GM21576 (cell line): ENCODE results near the gene DLST.
A peak's percentile ranks its signal among the peaks of the same experiment; 100 is the strongest.

Source experiments
- ATAC-seq: cut with Tn5 transposase; IDR thresholded peaks from one replicate; pipeline ENCODE4 v1.9.1; 2021; ENCODE audit warnings: mild to moderate bottlenecking, moderate library complexity; ENCODE audit not compliant: unreplicated experiment

DLST gene

DNA sequence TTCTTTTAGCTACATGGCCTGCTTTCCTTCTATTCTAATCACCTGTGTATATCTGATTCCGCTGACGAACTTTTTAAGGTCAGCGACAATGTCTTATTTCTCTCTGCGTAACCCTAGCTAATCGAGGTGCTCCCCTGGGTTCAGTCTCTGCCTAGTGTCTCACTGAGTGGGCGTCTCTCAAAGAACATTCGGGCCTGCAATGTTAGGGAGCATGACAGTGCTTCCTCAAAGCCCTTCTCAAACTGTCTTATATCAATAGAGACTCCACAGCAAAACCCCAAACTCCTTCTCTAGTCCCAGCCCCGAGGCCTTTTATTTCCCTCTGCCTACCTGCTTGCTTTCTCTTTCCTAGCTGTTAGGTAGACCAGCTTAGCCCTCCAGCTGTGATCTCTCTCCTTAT lies 55.0 kb downstream of the DLST start:
- no peak for ATAC-seq

DNA sequence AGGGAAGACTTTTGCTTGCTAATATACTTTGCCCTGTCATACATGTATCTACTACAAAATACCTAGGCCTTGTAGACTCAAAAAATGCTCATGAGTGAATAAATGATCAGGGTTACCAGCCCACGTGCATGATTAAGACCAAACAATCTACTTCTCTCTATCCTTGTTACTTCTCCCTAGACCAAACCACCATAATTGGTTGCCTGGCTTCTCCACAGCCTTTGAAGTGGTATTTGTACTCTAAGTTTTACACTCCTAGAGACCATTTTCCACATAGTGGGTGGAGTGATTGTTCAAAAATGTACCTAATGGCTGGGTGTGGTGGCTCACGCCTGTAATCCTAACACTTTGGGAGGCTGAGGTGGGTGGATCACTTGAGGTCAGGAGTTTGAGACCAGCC lies 55.5 kb downstream of the DLST start:
- no peak for ATAC-seq

DNA sequence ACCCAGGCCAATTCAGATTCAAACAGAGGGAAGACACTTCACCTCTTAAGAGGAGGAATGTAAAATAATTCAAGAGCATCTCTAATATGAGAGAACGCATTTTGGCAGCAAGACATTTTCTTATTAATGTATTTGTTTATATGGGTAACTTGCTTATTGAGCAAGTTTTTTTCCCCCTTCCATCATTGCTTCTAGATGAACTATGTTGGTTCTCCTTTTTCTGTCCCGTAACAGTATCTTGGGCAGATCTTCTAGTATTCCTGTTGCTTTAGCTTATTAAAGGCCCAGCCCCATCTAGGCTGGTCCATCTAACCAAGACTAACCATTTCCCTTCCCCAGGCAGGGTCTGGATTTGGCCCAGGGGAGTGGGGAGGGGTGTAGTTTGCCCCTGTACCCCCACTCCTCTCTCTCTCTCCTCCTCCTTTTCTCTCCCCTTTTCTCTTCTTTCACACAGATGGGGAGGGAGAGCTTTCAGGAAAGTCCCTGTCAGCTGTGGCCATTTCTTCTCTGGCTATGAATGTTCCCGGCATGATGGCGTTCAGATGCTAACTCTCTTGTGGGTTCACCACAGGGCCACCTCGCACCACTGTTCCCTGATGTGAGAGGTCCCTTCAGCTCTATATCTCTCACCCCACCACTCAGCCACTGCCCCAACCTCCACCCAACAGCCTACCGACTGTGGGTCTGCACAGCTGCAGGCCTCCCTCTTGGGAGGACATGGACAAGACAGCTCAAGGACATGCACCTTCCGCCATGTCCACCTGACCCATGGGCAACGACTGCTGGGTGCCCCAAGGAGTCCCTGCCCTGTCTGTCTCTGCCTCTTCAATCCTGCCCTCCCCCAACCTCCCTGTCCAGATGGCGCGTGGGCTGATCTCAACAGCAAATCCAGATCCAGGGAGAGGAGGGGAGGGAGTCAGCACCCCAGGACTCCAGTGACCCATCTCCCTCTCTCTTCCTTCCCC lies 57.1 kb downstream of the DLST start:
- ATAC-seq = no peak

DNA sequence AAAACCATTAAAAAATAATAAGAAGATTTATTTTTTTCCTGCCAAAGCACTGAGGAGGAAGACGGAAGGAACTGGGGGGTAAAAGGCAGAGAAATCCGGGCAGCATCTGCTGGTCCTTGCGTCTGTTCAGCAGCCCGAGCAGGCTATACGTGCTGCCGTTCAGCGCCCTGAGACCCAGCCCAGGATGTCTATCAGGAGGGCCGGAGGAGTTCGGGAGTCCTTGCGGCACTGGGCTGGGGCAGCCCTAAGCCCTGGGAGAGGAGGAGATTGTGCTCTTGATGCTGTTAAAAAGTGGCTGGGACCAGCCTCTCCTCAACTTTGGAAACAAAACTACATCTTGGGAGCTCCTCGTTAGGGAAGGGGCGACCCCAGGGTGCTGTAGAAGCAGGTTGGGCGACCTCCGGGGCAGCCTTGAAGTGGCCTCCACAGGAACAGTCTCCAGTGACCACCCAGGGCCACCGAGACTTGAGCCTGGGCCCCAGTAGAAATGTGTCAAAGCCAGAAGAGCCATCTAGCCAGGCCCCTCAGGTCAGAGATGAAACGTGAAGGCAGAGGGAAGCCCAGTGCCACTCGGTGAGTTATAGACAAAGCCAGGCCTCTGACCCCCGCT lies 59.3 kb downstream of the DLST start:
- no peak for ATAC-seq

DNA sequence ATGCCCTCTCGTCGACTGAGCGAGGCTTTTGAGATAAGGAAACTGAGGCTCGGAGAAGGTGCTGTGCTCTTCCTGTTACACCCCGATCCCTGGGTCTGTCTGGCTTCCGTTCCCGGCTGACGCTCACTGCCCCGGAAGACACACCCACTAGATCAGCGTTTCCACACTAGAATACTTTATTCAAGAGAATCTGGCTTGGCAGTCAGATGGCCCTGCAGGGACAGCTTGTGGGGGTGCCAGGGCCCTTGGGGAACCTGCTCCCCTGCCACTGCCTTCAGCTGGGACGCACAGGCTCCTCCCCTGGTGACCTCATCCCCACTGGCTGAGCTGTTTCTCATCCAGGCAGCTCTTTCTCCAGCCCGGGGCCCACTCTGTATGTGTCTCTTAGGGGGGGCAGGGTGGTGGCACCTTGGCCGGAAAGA lies 60.0 kb downstream of the DLST start:
- peak; percentile 47 for ATAC-seq

DNA sequence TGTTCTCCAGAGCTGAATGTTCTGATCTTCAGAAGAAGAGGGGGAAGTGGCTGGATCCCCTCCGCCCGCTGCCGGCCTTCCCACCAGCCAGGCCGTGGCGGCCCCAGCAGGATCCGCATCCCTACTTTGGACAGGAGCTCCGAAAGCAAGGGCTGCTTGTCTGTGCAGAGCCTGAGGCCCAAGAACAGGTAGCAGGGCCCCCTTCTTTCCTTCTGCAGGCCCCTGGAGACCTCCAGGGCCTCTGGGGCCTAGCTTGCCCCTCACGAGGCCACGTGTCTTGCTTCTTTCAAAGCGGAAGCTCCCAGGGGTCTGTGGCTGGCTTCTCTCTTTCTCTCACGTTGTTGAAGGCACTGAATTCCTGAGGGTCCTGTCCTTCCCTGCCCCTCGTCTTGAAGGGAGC lies 60.5 kb downstream of the DLST start:
- ATAC-seq = peak; percentile 9

DNA sequence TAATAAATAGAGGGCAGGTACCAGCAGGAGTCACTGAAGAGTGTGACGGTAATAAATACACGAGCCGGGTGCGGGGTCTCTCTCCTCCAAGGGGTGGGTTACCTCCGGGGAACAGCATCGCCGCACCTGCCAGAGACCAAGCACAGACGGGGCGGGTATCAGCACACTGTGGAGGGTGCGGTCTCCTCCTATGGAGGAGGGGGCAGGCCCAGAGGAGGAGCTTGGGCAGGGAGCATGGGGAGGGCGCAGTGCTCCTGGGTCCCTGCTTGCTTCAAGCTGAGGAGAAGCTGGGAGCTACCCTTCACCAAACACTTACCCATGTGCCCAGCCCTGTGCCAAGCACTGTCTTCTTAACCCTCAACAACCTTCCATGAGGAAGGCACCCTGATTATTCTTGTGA lies 60.9 kb downstream of the DLST start:
- peak; percentile 38 for ATAC-seq

DNA sequence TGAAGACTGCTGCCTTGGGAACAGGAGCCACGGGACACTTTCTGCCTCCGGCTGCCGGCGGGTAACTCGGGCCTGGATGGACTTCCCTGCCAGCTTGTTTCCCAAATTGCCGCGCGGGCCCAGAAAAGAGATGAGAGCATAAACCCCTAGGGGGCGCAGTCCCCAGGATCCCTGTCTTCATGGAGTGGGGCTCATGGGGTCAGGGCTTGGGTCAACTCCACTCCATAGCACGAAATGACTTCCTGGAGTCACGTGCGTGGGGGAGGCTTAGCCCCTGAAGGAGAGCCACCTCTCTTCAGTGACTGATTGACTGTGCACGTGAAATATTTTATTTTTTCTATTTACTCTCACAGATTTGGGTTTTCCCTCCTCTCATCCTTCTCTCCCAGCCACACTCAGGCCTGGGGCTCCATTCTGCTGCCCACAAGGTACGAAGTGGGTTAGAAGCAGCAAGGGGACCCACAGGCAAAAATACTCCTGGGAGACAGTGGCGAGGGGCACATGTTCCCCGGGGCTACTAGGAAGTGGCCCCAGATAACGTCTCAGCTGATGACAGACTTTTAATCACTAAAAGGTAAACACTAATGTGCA lies 63.6 kb downstream of the DLST start:
- ATAC-seq = no peak

DNA sequence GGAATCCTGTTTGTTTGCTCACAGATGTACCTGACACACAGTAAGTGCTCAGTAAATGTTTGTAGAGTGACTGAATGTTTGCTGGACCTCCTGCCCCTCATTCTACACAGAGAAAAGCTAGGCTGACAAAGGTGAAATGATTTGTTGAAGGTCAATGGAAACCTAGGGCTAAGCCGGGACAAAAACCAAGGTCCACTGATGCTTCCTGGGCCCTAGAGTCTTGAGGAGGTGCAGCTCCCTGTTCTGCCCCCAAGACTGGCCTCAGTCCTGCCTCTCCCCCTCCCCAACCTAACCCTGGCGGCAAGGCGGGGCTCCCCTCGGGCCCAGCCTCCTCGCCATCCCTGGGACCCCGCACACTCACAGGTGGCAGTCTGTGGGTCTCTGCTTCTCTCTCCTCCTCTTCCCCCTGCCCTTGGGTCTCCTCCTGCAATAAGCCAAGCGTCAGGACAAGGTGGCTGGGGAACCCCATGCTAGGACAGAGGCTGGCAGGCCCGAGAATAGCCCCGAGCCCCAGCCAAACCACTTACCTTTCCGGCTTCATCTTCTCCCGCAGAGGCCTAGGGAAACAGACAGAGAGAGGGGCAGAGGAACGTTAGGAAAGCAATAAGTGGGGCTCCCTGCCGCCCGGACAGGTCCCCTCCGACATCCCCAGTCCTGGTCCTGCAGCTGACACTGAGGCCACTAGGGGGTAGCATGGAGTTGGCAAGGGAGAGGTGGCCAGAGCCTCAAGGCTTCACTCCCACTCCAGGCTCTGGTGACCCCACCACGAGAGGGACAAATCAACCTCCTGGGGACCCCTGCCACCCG lies 64.3 kb downstream of the DLST start:
- peak; percentile 42 for ATAC-seq

DNA sequence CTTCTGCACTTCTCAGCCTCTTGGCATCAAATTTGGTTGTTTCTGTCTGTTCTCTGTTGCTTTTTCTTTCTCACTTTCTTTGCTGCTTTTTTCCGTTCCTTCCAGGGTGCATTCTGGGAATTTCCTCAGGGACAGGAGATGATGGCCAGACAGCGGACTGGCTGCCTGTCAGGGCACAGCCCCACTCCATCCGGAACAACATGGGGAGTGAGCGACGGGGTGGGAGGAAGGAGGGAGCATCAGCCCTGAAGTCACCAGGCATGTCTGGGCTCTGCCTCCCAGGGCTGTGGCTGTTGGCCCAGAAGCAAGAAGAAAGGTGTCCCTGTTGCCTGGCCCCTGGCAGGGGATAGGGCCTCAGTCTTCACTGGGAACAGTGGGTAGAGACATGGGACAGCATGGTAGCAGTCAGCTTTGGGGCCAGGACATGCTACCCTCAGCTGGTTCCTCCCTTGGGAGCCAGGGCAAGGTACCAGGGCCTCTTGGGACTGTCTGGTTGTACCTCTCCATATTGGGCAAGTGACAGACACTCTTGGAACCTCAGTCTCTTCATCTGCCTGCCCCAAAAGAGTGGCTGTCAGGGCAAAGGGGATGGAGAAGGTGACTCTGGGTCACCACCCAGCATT lies 65.1 kb downstream of the DLST start:
- no peak for ATAC-seq

DNA sequence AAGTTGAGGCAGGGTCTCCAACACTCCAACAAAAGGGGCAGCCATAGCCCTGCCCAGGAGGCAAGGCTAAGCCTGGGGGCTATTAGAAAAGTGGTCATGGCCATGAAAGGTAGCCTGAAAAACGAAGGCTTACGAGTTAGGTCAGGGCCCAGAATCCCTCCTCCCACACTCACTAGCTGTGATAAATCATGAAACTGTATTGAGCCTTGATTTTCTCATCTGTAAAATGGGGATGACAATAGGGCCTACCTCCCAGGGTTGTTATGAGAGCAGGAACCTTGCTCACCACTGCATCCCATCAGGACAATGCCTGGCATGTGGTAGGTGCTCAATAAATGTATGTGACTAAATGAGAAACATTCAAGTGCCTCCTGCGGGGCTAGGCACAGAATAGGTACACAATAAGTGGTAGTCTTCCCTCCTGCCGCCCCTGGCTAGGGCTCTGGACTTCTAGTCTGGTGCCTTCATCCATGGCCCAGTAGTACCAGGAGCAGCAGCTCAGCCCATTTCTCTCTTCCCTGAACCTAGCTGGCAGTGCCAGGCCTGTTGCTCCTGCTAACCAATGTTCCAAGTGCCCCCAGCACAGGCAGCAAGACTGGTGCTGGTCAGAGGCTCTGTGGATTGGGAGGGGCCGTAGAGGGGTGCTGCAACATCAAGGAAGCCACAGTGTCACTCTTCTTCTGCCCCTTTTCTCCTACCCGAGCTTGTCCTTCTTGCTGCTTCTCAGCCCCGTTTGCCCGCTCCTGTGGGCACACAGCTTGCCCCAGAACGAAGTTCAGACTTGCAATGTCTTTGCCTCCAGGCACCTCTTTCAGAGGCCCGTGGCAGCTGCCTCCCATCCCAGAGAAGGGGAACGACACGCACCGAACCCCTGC lies 65.9 kb downstream of the DLST start:
- ATAC-seq = no peak

DNA sequence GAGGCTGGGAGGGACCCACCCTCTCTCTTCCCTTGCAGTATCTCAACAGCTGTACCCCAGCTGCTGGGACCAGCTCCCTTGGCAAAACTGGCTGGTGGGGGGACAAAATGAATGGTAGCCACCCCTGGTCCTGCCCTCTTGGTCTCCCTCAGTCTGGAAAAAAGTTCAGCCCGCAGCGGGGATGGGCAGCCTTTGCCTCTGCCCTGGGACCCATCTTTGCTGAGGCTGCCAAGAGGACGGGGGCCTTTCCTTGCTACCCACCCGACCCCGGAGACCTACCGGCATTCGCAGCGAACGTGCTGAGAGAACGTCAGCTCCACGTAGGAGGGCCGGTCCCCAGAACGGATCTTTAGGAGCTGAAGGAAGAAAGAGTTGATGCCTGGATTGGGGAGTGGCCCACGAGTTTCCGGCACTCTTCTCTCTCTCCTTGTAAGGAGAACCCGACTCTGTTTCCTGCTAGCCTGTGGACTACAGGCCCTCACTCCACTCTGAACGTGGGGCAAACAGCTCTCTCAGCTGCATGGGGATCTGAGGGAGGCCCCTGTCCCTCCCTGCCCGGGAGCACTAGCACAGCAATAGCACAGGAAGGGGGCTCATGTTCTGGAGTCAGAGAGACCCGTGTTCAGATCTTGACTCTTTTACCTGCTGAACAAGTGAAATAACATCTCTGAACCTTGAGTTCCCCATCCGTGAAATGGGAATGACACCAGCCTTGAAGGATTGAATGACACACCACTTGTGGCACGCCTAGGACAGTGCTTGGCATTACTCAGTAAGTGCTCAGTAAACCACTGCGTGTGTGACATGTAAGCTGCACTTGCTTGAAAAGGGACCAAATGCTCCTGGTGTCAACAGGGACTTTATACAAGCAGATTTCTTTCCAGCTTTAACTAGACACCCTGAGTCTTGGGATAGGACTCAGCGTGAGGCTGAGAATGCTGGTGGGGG lies 66.8 kb downstream of the DLST start:
- no peak for ATAC-seq

DNA sequence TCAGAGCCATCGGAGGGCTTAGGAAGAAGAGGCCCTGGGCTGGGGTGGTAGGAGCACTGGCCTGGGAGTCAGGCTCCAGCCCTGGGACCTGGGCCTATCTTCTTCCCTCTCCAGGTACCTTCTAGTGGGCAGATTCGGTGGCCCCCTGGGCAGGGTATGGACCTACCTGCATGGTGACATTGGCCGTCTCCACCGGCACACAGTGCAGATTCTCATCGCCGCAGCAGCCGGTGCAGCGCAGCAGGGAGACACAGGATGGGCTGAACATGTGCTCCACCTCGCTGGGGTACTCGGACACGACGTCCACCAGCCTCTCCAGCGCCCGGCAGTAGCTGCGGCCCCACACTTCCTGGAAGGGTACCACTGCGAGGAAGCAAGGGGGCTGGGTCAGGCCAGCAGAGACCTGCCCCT lies 67.5 kb downstream of the DLST start:
- ATAC-seq = no peak

DNA sequence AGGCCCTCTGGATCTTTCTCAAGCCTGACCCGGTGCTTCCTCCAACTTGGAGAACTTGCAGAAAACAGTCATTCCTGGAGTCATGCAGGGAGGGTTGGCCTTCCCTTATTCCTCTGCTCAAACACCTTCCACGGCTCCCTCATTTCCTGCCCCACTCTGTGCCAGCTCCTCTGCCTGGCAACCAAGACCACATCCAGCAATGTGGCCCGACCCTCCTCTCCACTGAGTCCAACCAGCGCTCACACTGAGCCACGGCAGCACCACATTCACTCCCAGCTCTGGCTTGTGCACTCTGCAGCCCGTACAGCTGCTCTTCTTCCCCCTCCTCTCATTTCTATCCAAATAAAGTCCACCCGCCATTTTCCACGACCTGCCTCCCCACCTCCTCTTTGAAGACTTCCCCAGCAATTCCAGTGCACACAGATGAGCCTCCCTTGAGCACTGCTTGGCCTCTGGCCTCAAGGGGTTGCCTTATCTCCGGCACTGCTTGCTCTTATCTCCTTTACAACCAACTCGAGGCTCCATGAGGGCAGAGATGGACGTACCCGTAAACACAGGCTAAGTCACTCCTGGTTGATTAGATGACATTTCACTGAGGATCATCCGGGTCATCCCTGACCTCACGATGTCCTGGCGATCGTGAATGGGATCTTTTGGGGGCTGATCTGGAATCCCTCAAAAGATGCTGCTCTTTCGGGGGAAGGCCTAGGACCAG lies 68.3 kb downstream of the DLST start:
- no peak for ATAC-seq

DNA sequence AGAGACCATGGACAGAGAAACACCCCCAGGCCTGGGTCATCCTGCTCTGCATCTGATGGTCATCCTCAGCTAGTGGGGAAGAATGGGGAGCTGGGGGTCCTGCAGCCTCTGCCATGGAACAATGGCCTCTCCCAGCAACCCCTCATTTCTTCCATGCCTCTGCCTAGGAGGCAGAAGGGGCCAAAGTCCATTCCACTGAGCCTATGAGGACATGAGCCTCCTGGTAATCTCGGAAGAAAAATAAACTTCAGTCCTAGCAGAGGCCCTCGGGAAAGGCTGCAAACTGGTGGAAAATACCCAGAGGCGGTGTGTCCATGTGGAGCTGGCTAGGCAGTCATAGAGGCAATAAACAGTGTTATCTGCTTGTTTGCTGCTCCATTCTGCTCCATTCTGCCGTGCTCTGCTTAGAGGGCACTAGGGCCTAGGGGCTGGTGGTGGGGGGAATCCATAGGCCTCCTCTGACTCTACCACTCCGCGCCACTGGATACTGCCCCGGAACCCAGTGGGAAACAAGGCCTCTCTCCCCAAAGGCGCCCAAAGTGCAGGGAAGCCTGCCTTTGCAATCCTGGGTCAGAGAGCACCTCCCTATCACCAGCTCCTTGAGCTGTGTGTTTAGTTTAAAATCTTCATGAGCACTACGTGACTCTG lies 69.2 kb downstream of the DLST start:
- no peak for ATAC-seq

DNA sequence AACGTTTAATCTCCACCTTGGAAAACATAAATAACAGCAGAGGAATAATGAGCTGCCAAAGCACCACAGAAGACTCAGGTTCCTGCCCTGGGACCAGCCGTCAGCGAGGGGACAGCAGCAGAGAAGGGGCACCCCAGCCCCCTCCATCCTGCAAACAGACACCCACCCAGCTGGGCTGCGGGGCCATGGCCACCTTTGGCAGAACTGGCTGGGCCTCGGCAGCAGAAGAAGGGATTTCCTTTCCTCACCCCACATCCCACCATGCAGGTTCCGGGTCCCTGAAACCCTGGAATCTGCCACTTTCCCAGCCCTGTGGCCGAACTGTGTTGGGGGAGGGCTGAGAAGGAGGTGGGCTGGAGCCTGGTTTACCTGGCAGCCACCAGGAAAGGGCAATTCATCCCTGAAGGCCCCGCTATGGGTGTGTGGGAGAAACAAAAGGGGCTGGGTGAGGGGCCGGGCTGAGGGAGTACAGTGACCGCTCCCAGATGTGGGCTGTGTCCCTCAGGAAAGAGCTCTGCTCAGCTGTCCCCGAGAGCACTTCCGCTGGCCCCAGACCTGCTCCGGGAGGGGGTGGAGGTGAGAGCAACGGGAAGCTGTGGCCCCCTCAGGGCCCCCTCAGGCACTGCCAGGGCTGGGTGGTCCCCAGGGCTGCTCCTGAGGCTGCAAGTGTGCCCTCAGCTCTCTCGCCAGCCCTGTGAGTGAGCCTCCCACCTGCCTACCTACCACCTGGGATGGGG lies 69.9 kb downstream of the DLST start:
- ATAC-seq = no peak

DNA sequence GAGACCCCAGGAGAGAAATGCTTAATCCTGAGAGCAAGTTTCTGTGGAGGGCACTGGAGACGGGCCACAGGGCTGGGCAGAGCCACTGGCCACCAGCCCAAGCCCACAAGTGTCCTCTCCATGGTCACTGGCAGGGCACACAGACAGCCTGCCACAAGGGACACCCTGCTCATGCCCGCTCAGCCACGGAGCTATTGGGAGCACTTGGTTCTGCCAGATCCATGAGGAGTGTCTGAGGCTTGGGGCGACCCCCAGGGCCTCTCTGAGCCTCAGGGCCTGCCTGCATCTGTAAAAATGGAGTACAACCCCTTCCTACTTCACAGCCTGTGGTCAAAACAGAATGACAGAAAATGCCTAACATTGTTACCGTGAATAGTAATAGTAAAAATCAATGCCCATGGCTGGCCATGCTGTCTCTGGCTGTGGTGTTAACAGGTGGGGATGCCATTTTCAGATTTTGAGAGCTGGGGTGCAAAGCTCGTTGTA lies 70.5 kb downstream of the DLST start:
- no peak for ATAC-seq
